Suprapubic skin (tissue), 4 donors: ENCODE data around the gene PRRX2.

Experiments
- CTCF ChIP-seq, 2 donors: fragments of 200-600 bp in 1 of 2; fragments of 450-650 bp in 1 of 2; sonication (generic) in 1 of 2; IDR thresholded peaks; one replicate each; pipeline ENCODE4 v1.5.1; 2016 to 2019; ENCODE audit warnings: antibody characterized with exemption in 2 of 2, mild to moderate bottlenecking in 1 of 2, moderate library complexity in 1 of 2
- EP300 ChIP-seq: sonication (generic); formaldehyde crosslinking; IDR thresholded peaks from one replicate; pipeline ENCODE4 v1.6.1; 2017; ENCODE audit warnings: antibody characterized with exemption
- POLR2A ChIP-seq, 2 donors: fragments of 450-650 bp; IDR thresholded peaks; one replicate each; pipeline ENCODE4 v1.6.1; 2017; ENCODE audit warnings: antibody characterized with exemption in 2 of 2, mild to moderate bottlenecking in 2 of 2, moderate library complexity in 2 of 2
- POLR2AphosphoS5 ChIP-seq, 3 donors: sonication (generic); formaldehyde crosslinking; IDR thresholded peaks; one replicate each; pipeline ENCODE4 v1.6.1; 2017; ENCODE audit warnings: antibody characterized with exemption in 3 of 3

DNA sequence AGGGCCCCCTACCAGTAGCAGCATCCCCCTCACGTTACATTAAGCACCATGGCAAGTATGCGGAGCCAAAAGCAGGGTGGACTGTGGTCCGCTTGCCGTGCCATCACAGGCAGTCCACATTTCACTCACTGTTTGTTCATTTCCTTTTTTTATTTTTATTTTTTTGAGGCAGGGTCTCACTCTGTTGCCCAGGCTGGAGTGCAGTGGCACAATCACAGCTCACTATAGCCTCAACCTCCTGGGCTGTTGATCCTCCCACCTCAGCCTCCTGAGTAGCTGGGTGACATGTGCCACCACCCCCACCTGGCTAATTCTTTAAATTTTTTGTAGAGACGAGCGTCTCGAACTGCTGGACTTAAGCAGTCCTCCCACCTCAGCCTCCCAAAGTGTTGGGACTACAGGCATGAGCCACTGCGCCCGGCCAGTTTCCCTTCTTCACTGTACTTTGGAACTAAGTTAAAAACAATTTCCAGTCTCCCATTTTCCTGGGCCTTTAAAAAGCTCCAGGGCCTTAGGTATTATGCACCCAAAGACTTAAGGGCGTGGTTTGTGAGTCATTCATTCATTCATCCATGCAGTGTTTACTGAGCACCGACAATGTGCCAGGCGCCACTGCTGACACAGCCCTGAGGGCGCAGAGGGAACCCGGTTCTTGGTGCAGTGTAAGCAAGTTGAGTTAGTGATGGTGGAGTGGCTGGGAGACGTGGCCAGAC, 19.9 kb downstream of the PRRX2 start:
- TF ChIP-seq POLR2AphosphoS5 (IDR thresholded peaks at IDR 0.05) (no peak), POLR2A (IDR thresholded peaks at IDR 0.05) (no peak), CTCF (IDR thresholded peaks at IDR 0.05) (no peak), EP300 (no peak)
